ENCODE results near the gene ADGRL3.

DNA sequence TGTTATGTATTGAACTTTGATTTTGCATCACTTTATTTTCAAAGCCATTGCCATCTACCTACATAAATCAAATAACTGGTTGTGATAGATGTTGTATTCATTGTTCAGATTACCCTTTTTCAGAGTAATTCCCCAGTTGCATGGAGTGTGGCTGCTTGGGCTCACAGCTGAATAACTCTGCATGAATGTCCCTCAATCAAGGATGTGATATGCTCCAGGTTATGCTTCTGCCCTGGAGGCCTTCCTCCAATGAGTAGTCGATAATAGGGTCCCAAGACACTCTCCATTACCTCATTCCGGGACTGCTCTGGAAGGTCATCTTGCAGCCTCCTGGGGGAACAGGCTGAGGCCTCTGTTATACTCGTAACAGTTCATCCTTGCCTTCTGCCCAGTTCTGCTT is 251.8 kb downstream of the ADGRL3 start:
- TF ChIP-seq ZNF585B (tag by site-specific recombination; IDR thresholded peaks at IDR 0.05) = no peak
- no peak for TF ChIP-seq ZNF266 (tag by site-specific recombination; IDR thresholded peaks at IDR 0.05; ENCODE audit: low read depth)
- TF ChIP-seq ZNF529 (tag by site-specific recombination; IDR thresholded peaks at IDR 0.05; ENCODE audit: insufficient replicate concordance) = no peak
- TF ChIP-seq ZNF26 (tag by site-specific recombination; IDR thresholded peaks at IDR 0.05) = no peak
- TF ChIP-seq, protein P1, sequence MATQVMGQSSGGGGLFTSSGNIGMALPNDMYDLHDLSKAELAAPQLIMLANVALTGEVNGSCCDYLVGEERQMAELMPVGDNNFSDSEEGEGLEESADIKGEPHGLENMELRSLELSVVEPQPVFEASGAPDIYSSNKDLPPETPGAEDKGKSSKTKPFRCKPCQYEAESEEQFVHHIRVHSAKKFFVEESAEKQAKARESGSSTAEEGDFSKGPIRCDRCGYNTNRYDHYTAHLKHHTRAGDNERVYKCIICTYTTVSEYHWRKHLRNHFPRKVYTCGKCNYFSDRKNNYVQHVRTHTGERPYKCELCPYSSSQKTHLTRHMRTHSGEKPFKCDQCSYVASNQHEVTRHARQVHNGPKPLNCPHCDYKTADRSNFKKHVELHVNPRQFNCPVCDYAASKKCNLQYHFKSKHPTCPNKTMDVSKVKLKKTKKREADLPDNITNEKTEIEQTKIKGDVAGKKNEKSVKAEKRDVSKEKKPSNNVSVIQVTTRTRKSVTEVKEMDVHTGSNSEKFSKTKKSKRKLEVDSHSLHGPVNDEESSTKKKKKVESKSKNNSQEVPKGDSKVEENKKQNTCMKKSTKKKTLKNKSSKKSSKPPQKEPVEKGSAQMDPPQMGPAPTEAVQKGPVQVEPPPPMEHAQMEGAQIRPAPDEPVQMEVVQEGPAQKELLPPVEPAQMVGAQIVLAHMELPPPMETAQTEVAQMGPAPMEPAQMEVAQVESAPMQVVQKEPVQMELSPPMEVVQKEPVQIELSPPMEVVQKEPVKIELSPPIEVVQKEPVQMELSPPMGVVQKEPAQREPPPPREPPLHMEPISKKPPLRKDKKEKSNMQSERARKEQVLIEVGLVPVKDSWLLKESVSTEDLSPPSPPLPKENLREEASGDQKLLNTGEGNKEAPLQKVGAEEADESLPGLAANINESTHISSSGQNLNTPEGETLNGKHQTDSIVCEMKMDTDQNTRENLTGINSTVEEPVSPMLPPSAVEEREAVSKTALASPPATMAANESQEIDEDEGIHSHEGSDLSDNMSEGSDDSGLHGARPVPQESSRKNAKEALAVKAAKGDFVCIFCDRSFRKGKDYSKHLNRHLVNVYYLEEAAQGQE (tag by site-specific recombination; IDR thresholded peaks at IDR 0.05) = no peak

Data from HEK293 (cell line).